GM12801 (cell line): Measurements from ENCODE around the gene ACO2.

Source experiments
- CTCF ChIP-seq: IDR thresholded peaks from one replicate; pipeline ENCODE4 v1.5.1; 2011; ENCODE audit warnings: control low read depth; ENCODE audit not compliant: insufficient read length; ENCODE audit errors: extremely low read depth

Gene ACO2

DNA sequence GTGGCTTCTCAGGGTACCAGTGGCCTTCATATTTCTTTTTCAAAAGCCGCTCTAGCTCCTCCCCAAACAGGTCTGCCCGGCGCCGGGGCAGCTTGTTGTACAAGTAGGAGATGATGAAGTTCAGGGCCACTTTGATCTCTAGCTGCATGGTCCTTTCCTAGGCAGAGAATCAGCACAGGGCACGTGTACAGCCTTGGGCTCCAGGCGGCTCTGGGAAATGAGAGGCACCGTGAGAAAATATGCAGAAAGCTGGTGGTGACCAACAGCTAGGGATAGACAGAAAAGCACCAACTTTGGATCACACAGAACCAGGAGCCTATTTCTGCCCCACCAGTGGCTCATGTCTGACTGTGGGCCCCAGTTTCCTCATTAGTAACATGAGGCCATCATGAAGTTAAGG is 31.7 kb upstream of the ACO2 start:
- TF ChIP-seq CTCF, result no peak

DNA sequence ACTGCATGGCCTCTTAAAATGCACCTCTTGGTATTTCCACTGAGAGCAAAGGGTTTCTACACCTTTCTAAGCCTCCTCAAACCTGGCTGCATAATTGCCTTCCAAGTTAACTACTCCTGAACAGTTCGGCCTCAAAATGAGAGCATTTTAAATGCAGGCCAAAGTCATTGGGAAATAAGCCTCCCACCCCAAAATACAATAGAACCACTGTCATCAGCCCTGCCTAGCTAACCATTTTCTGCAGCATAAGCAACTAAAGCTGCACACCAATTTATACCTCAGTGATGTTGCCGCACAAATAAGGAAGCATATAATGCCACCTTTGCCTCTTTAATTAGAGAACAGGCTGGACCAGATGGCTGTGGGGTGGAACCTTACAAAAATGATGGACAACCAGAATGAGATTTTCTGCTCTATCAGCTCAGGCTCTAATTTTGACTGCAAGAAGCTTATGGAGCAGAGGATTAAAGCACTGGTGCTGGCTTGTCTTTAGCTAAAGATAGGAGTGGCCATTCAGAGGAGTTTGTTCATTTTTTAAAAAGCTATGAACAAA is 26.6 kb upstream of the ACO2 start:
- TF ChIP-seq CTCF, result no peak

DNA sequence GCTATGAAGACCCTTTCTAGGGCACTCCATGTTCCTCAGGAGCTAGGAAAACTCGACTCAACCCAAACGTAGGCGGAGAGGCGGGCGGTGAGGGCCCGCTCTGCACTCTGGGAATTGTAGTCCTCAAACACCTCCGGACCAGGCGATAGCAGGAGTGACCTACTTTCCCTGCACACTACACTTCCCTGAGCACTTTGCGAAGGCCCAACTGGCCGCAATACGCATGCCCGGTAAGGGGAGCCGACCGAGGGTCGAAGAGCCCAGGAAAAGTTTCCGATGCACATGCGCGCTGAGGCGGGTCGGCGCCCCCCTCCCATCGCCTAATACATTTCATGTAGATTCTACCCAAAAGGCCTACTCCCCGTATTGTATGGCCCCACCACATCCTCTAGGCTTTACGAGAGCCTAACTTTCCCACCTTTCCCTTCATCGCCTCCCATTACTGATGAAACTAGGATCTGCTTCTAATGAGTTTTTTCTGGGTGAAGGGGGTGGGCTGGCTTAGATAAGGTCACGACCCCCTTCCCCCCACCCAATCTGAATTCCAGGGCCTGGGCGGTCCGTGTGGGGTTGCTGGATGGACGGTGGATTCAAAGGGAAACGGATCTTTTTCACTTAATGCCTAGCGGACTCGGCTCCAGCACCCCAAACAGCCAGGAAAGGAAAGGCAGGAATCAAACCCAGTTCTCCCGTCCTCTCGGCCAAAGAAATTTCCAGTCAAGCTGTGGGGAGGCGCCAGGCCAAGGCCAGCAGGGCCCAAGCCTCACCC is 24.4 kb upstream of the ACO2 start:
- TF ChIP-seq CTCF, result no peak

DNA sequence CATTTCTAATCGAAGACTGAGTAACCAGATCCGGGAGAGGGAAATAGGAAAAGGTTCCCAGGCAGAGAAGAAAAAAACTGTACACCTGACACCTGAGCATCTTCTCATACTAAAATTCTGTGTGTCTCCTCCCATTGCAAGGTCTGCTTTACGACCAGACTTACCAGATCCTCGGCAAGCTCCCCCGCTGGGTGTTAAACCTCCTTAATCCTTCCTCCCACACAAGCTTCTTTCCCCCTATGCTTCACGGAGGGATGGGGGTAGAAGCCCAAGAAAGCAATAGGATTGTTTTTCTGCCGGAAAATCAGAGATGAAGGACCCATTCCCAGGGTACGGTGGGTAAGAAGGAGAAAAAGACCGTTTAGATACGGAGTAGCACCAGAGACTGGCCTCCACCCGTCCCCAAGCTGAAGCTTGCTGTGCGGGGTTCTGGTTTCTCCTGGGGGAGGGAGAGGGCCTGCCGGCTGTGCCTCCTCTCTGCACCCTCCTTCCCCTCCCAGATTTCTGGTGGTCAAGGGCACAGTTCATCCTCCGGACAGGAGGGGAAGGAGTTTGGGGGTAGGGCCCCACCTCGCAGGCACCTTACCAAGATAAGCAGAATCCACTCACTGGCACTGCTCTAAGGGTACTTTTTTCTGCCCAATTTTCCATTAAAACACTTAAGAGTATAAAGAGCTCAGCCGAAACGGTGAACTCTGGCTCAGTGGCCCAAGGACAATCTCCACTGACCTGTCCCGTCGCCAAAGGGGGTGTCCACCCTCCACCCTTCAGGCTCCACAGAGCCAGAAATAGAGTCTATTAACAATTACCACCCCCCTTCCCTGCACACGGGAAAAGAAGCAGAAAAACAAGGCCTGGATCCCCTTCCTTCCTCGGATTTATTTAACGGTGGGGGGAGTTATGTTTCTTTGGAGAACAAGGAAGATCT is 23.5 kb upstream of the ACO2 start:
- no peak for TF ChIP-seq CTCF

GRCh38 chr22:41446057-41446501 is 22.8 kb upstream of the ACO2 start:
- no peak for TF ChIP-seq CTCF

- TF ChIP-seq CTCF, result no peak
These were observed 22.1 kb upstream of the ACO2 start, which contains the start of gene TOB2 for GRCh38 chr22:41446639-41447434. TOB2 (minus strand) TSS chr22:41446801; CDS start chr22:41437345, 9,456 bp downstream.
